ENCODE results near the gene EMILIN3.
A peak's percentile ranks its signal among the peaks of the same experiment; 100 is the strongest.

Gene EMILIN3

GRCh38 chr20:41336711-41337492 lies 29.7 kb downstream of the EMILIN3 start:
- no peaks in the 10 kb centered on the region for H3K36me3 ChIP-seq (ENCODE audit: control insufficient read depth, insufficient read depth, low read length)
- H3K27ac ChIP-seq (ENCODE audit: insufficient read depth, low read length, poor library complexity, severe bottlenecking), result no peak overlapping the region
- no peaks in the 10 kb centered on the region for H3K9me3 ChIP-seq (ENCODE audit: control insufficient read depth, low read length)
- DNase-seq, result no peak
- H3K27me3 ChIP-seq (replicated peaks; ENCODE audit: control insufficient read depth, insufficient read depth, low read length, poor library complexity, severe bottlenecking), result no peaks in the 10 kb centered on the region
- peaks cover 9% of the 10 kb centered on the region for H3K4me1 ChIP-seq (ENCODE audit: control insufficient read depth, insufficient read depth, low read length, poor library complexity, severe bottlenecking)
- no peak overlapping the region for H3K4me3 ChIP-seq (ENCODE audit: insufficient read depth, low read depth, low read length, poor library complexity, severe bottlenecking)

DNA sequence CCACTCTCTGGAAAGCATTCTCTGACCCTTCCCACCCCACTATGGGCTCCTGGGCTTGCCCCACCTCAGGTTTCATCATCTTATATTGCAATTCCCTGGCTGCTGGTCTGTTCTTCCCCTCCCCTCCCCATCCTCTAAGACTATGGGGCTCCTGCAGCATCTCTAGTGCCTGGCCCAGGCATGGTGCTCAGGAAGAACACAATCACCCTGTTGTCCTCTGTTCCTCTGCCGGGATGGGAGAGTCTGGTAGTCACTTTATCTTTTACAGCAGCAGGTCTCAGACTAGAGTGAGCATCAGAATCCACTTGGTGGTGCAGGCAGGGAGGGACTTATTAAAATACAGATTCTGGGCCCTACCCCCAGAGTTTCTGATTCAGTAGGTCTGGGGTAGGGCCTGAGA lies 31.0 kb downstream of the EMILIN3 start:
- Histone ChIP-seq H3K36me3 (ENCODE audit: control insufficient read depth, insufficient read depth, low read length) (no peaks in the 10 kb centered on the region), H3K4me3 (ENCODE audit: insufficient read depth, low read depth, low read length, poor library complexity, severe bottlenecking) (no peak overlapping the region), H3K4me1 (ENCODE audit: control insufficient read depth, insufficient read depth, low read length, poor library complexity, severe bottlenecking) (peaks cover 9% of the 10 kb centered on the region), H3K27ac (ENCODE audit: insufficient read depth, low read length, poor library complexity, severe bottlenecking) (no peak overlapping the region), H3K27me3 (replicated peaks; ENCODE audit: control insufficient read depth, insufficient read depth, low read length, poor library complexity, severe bottlenecking) (no peaks in the 10 kb centered on the region), H3K9me3 (ENCODE audit: control insufficient read depth, low read length) (no peaks in the 10 kb centered on the region)
- DNase-seq, result no peak

DNA sequence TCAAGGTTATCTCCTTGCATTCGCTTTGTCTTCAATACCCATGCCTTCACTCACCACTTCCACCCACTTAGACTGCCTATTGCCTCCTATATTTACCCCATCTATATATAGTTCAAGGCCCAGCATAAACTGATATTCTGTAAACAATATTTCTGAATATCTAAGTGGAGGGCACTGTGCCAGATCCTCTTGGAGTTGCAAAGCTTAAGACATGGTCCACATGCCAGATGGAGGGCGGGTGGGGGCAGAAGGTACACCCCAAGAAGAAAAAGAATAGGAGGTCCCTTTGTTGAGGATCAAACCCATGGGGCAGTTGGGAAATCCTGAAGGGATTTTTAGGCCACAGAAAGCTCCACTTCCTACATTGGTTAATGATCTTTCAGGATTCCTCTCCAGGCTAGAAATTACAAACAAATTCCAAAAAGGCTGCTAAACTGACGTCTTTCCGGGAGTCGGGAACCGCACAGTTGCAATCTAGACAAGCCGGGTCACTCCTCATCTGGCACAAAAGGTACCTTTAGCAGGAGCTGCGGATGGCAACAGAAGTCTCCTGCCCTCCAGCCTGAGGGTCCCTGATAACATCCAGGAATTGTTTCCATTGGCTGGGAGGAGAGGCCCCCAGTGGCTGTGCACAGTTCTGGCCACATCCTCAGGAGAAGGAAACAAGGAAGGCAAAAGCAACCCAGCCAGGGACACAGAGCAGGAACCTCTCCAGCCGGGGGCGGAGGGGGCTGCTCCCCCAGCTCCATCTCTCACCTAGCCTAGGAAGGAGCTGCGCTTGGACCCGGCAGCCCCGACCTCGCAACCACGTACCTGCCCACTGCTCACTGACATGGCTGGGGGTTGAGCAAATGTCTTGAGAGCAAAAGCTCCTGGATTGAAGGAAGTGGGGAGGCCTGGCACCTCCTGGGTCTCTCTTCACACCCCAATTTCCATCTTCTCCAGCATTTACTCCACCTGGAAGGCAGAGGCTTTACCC lies 31.9 kb downstream of the EMILIN3 start:
- Histone ChIP-seq H3K36me3 (ENCODE audit: control insufficient read depth, insufficient read depth, low read length) (no peaks in the 10 kb centered on the region), H3K9me3 (ENCODE audit: control insufficient read depth, low read length) (no peaks in the 10 kb centered on the region), H3K27me3 (replicated peaks; ENCODE audit: control insufficient read depth, insufficient read depth, low read length, poor library complexity, severe bottlenecking) (no peaks in the 10 kb centered on the region), H3K4me3 (ENCODE audit: insufficient read depth, low read depth, low read length, poor library complexity, severe bottlenecking) (no peak overlapping the region), H3K27ac (ENCODE audit: insufficient read depth, low read length, poor library complexity, severe bottlenecking) (no peak overlapping the region), H3K4me1 (ENCODE audit: control insufficient read depth, insufficient read depth, low read length, poor library complexity, severe bottlenecking) (peaks cover 4% of the 10 kb centered on the region)
- no peak for DNase-seq

DNA sequence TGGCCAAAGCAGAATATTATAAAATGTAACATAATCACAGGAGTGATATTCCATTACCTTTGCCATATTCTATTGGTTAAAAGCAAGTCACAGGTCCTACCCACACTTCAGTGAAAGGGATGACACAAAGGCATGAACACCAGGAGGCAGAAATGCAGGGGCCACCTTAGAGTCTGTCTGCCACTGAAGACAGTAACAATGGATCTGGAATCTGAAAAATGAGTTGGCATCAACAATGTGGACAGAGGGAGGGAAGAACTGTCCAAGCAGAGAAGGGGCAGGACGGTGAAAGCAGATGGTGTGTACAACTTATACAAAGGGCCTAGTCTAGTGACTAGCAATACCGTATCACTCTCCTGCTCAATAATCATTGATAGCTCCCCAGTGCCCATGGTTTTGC lies 32.6 kb downstream of the EMILIN3 start:
- DNase-seq, result no peak
- peaks cover 7% of the 10 kb centered on the region for H3K4me1 ChIP-seq (ENCODE audit: control insufficient read depth, insufficient read depth, low read length, poor library complexity, severe bottlenecking)
- no peaks in the 10 kb centered on the region for H3K27me3 ChIP-seq (replicated peaks; ENCODE audit: control insufficient read depth, insufficient read depth, low read length, poor library complexity, severe bottlenecking)
- H3K9me3 ChIP-seq (ENCODE audit: control insufficient read depth, low read length), result no peaks in the 10 kb centered on the region
- H3K4me3 ChIP-seq (ENCODE audit: insufficient read depth, low read depth, low read length, poor library complexity, severe bottlenecking), result no peak overlapping the region
- no peaks in the 10 kb centered on the region for H3K36me3 ChIP-seq (ENCODE audit: control insufficient read depth, insufficient read depth, low read length)
- H3K27ac ChIP-seq (ENCODE audit: insufficient read depth, low read length, poor library complexity, severe bottlenecking), result no peak overlapping the region

DNA sequence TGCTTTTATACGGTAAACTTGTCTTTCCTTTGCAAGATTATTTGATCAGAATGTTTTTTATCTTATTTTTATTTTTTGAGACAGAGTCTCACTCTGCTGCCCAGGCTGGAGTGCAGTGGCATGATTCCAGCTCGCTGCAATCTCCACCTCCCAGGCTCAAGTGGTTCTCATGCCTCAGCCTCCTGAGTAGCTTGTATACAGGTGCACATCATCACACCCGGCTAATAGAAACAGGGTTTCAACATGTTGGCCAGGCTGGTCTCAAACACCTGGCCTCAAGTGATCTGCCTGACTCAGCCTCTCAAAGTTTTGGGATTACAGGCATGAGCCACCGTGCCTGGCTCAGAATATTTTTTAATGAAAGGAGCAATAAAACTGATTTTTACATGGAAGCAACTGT lies 34.9 kb downstream of the EMILIN3 start:
- no peak for DNase-seq
- no peaks in the 10 kb centered on the region for H3K27me3 ChIP-seq (replicated peaks; ENCODE audit: control insufficient read depth, insufficient read depth, low read length, poor library complexity, severe bottlenecking)
- H3K36me3 ChIP-seq (ENCODE audit: control insufficient read depth, insufficient read depth, low read length), result no peaks in the 10 kb centered on the region
- peaks cover 7% of the 10 kb centered on the region for H3K4me1 ChIP-seq (ENCODE audit: control insufficient read depth, insufficient read depth, low read length, poor library complexity, severe bottlenecking)
- no peaks in the 10 kb centered on the region for H3K9me3 ChIP-seq (ENCODE audit: control insufficient read depth, low read length)
- H3K4me3 ChIP-seq (ENCODE audit: insufficient read depth, low read depth, low read length, poor library complexity, severe bottlenecking), result no peak overlapping the region
- no peak overlapping the region for H3K27ac ChIP-seq (ENCODE audit: insufficient read depth, low read length, poor library complexity, severe bottlenecking)

DNA sequence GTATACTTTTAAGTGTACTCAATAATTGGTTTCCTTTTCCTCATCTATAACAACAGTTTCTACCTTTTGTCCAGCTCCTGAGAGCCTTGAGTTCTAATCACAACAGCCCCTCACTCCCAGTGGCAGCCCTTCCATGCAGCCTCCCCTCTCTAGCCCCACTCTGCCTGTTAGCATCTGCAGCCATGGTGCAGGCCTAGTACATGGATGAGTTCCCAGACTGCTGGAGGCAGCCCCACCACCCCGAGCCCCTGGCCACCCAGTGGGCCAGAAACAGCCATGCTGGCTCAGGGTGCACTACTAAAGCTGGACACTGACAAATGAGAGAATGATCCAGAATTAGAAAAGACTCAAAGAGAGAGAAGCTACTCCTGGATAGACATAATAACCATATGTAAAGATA lies 35.7 kb downstream of the EMILIN3 start:
- DNase-seq, result no peak
- Histone ChIP-seq H3K27me3 (replicated peaks; ENCODE audit: control insufficient read depth, insufficient read depth, low read length, poor library complexity, severe bottlenecking) (no peaks in the 10 kb centered on the region), H3K36me3 (ENCODE audit: control insufficient read depth, insufficient read depth, low read length) (no peaks in the 10 kb centered on the region), H3K4me1 (ENCODE audit: control insufficient read depth, insufficient read depth, low read length, poor library complexity, severe bottlenecking) (peaks cover 7% of the 10 kb centered on the region), H3K27ac (ENCODE audit: insufficient read depth, low read length, poor library complexity, severe bottlenecking) (no peak overlapping the region), H3K4me3 (ENCODE audit: insufficient read depth, low read depth, low read length, poor library complexity, severe bottlenecking) (no peak overlapping the region), H3K9me3 (ENCODE audit: control insufficient read depth, low read length) (no peaks in the 10 kb centered on the region)

DNA sequence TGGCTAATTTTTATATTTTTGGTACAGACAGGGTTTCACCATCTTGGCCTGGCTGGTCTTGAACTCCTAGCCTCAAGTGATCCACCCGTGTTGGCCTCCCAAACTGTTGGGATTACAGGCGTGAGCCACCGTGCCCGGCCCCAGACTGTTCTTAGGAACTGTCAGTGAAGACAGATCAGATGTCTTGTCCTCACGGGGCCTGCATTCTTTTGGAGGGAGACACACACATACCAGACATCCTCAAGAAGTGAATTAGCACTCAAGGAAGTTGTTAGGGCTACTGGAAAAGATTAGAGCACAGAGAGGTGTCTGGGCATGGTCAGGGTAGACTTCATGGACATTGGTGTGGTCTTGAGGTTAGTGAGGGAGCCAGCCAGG lies 36.3 kb downstream of the EMILIN3 start:
- Histone ChIP-seq H3K36me3 (ENCODE audit: control insufficient read depth, insufficient read depth, low read length) (no peaks in the 10 kb centered on the region), H3K9me3 (ENCODE audit: control insufficient read depth, low read length) (no peaks in the 10 kb centered on the region), H3K27ac (ENCODE audit: insufficient read depth, low read length, poor library complexity, severe bottlenecking) (no peak overlapping the region), H3K27me3 (replicated peaks; ENCODE audit: control insufficient read depth, insufficient read depth, low read length, poor library complexity, severe bottlenecking) (no peaks in the 10 kb centered on the region), H3K4me1 (ENCODE audit: control insufficient read depth, insufficient read depth, low read length, poor library complexity, severe bottlenecking) (peaks cover 7% of the 10 kb centered on the region), H3K4me3 (ENCODE audit: insufficient read depth, low read depth, low read length, poor library complexity, severe bottlenecking) (no peak overlapping the region)
- no peak for DNase-seq

DNA sequence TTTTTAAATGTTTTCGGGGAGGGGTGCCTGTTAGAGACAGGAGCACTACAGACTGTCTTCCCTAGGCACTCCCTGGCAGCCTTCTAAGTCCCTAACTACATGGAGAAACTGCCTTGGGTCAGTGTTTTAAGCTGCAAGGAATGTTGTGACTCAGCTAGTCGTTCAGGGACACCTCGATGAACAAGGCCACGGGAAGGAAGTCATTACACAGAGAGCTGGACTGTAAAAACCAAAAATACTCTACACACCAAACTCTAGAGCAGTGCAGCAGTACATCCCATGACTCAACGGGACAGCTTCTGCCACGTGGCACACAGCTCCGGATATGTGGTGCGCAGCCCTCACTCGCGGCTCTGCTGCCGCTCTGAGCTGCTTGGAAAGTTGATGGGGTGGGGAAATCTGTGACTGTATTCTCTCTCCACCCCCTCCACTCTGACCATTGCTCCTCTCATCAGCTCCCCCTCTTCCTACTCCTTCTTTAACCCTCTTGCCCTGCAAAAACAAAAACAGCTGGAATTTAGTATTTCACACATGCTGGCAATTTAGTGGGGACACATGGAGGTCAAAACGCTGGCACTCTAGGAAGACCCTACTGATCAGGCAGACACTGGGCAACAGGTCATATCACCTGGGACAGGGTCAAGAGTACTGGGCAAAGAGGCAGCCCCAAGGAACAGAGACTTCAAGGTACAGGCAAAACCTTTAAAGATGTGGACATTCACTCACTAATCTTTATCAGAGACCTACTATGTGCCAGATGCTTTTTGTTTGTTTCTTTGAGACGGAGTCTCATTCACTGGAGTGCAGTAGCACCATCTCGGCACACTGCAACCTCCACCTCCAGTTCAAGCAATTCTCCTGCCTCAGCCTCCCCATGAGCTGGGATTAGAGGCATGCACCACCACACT lies 36.9 kb downstream of the EMILIN3 start:
- H3K4me3 ChIP-seq (ENCODE audit: insufficient read depth, low read depth, low read length, poor library complexity, severe bottlenecking), result no peak overlapping the region
- peaks cover 7% of the 10 kb centered on the region for H3K4me1 ChIP-seq (ENCODE audit: control insufficient read depth, insufficient read depth, low read length, poor library complexity, severe bottlenecking)
- H3K27ac ChIP-seq (ENCODE audit: insufficient read depth, low read length, poor library complexity, severe bottlenecking), result no peak overlapping the region
- DNase-seq, result peak in 1 of 3 donors; percentile 15
- H3K36me3 ChIP-seq (ENCODE audit: control insufficient read depth, insufficient read depth, low read length), result no peaks in the 10 kb centered on the region
- H3K27me3 ChIP-seq (replicated peaks; ENCODE audit: control insufficient read depth, insufficient read depth, low read length, poor library complexity, severe bottlenecking), result no peaks in the 10 kb centered on the region
- H3K9me3 ChIP-seq (ENCODE audit: control insufficient read depth, low read length), result no peaks in the 10 kb centered on the region

- H3K9me3 ChIP-seq (ENCODE audit: control insufficient read depth, low read length), result no peaks in the 10 kb centered on the region
- H3K4me1 ChIP-seq (ENCODE audit: control insufficient read depth, insufficient read depth, low read length, poor library complexity, severe bottlenecking), result peaks cover 7% of the 10 kb centered on the region
- no peak overlapping the region for H3K27ac ChIP-seq (ENCODE audit: insufficient read depth, low read length, poor library complexity, severe bottlenecking)
- DNase-seq, result no peak
- H3K4me3 ChIP-seq (ENCODE audit: insufficient read depth, low read depth, low read length, poor library complexity, severe bottlenecking), result no peak overlapping the region
- H3K27me3 ChIP-seq (replicated peaks; ENCODE audit: control insufficient read depth, insufficient read depth, low read length, poor library complexity, severe bottlenecking), result no peaks in the 10 kb centered on the region
- no peaks in the 10 kb centered on the region for H3K36me3 ChIP-seq (ENCODE audit: control insufficient read depth, insufficient read depth, low read length)
Measured at GRCh38 chr20:41327178-41327577, 39.4 kb downstream of the EMILIN3 start.

All from effector memory CD4-positive, alpha-beta T cell (primary cell).